MCF 10A (cell line): ENCODE data around the gene SERPINA3. TPM values are rescaled to one million over a fixed set of nuclear protein-coding genes. Genes with fewer than 3 reads are reported as not detected.

Experiments used
- BruUV-seq: library from RNA; stranded (reverse); fragments of 400-500 nt; replicated peaks from 2 replicates; lab custom pipeline; 2021; lab: Mats Ljungman, UMichigan
- CTCF ChIA-PET: fragments of 300-600 bp; sonication (Branson Sonifier 250); formaldehyde crosslinking; extraction: SDS; loops from one replicate; lab custom pipeline; 2021; ENCODE audit warnings: antibody characterized with exemption, inconsistent platforms; lab: Yijun Ruan, JAX
- POLR2A ChIA-PET: fragments of 300-600, 350-650 bp; sonication (Branson Sonifier 250); formaldehyde crosslinking; extraction: SDS; loops from one replicate; lab custom pipeline; 2020; ENCODE audit warnings: antibody characterized with exemption, inconsistent platforms; lab: Yijun Ruan, JAX
- DNase-seq: peaks from one replicate; pipeline ENCODE4 v3.0.0-alpha.2; 2018; ENCODE audit not compliant: unreplicated experiment
- H3K27ac Mint-ChIP-seq: one replicate; pipeline ENCODE4 v1.8.0; 2022; ENCODE audit warnings: mild to moderate bottlenecking, low read depth, mixed read lengths; ENCODE audit not compliant: unreplicated experiment
- H3K27me3 Mint-ChIP-seq: one replicate; pipeline ENCODE4 v1.8.0; 2022; ENCODE audit warnings: mixed read lengths; ENCODE audit not compliant: insufficient read depth, unreplicated experiment
- H3K36me3 Mint-ChIP-seq: one replicate; pipeline ENCODE4 v1.8.0; 2022; ENCODE audit warnings: mild to moderate bottlenecking, moderate library complexity, mixed read lengths; ENCODE audit not compliant: insufficient read depth, unreplicated experiment
- H3K4me1 Mint-ChIP-seq: one replicate; pipeline ENCODE4 v1.8.0; 2022; ENCODE audit warnings: mixed read lengths; ENCODE audit not compliant: insufficient read depth, unreplicated experiment
- H3K4me3 Mint-ChIP-seq: one replicate; pipeline ENCODE4 v1.8.0; 2022; ENCODE audit warnings: mild to moderate bottlenecking, moderate library complexity, mixed read lengths; ENCODE audit not compliant: unreplicated experiment
- H3K9me3 Mint-ChIP-seq: one replicate; pipeline ENCODE4 v1.8.0; 2022; ENCODE audit warnings: mixed read lengths; ENCODE audit not compliant: unreplicated experiment
- intact Hi-C: fragments of 100-400 bp; cut with micrococcal nuclease; formaldehyde crosslinking; loops from 2 replicates; pipeline ENCODE4 v1.14.1; 2022
- total RNA-seq: library from RNA; stranded (reverse); gene quantifications from 2 replicates; pipeline ENCODE4 v1.2.3, GENCODE V29; 2022
- TF ChIP-seq, protein P1 (sequence below): fragments of 200-600 bp; IDR thresholded peaks from one replicate; pipeline ENCODE4 v1.8.0; 2022; ENCODE audit warnings: antibody characterized with exemption, mild to moderate bottlenecking; ENCODE audit not compliant: unreplicated experiment

SERPINA3 gene
- total RNA-seq, 1 experiment from 2014 or later = 44.5 TPM

DNA sequence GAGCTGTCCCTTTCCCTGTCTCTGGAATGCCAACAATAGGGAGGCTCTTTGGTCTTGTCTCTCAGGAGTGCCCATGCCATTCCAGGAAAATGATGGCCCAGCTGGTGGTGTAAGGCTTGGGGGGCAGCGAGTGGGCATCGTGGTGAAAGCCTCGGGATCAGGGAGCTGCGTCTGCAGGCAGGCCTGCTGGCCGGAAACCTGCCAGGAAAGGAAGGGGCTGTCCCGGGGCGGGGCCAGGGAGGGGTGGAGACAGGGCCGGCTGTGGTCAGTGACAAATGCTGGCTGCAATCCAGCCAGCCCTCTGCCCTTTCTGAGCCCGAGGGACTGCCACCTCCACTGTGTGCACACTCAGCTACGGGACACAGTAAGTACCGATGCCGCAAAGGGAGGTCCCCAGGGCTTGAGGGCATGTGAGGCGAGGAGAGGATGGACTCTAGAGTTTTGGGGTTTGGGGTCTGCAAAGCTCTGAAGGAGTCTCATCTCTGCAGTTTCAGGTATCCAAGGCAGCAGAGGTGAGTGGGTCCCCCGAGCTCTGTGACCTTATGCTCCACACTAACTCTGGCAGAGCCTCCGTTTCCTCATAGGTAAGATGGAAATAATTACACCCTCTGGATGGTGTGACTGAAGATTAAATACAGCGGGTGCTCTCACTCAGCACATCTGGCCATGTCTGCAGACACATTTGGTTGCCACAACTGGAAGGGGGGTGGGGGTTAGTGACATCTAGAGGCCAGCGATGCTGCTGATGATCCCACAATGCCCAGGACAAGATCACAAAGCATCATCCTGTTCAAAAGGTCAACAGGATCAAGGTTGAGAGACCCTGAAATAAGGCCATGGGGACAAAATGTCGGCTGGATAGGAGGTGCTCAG, 30.8 kb upstream of the SERPINA3 start, which contains the start of gene SERPINA5:
Gene SERPINA5, plus strand, starts transcription at position 300 of the 873 bp plus-strand sequence. CDS start 5,937 bp downstream, outside the sequence.
- DNase-seq = peak; percentile 73
- Mint-ChIP-seq H3K4me1 (peaks cover 8% of the 10 kb centered on the region), H3K27me3 (no peaks in the 10 kb centered on the region), H3K4me3 (no peak within 1 kb of the TSS), H3K36me3 (no peaks in the 10 kb centered on the region), H3K27ac (no peak within 1 kb of the TSS), H3K9me3 (no peaks in the 10 kb centered on the region)
- CTCF ChIA-PET = interaction anchor here (0.6 kb wide), 2 partner anchors 98 to 391 kb away, joined by 3 read pairs; no protein-coding TSS in a partner anchor
- BruUV-seq = no TSS peak
- TF ChIP-seq, protein P1, sequence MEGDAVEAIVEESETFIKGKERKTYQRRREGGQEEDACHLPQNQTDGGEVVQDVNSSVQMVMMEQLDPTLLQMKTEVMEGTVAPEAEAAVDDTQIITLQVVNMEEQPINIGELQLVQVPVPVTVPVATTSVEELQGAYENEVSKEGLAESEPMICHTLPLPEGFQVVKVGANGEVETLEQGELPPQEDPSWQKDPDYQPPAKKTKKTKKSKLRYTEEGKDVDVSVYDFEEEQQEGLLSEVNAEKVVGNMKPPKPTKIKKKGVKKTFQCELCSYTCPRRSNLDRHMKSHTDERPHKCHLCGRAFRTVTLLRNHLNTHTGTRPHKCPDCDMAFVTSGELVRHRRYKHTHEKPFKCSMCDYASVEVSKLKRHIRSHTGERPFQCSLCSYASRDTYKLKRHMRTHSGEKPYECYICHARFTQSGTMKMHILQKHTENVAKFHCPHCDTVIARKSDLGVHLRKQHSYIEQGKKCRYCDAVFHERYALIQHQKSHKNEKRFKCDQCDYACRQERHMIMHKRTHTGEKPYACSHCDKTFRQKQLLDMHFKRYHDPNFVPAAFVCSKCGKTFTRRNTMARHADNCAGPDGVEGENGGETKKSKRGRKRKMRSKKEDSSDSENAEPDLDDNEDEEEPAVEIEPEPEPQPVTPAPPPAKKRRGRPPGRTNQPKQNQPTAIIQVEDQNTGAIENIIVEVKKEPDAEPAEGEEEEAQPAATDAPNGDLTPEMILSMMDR = no peak
- POLR2A ChIA-PET = interaction anchor here (0.7 to 3.1 kb wide), 2 partner anchors 17 to 75 kb away, joined by 3 to 12 read pairs; no protein-coding TSS in a partner anchor
- intact Hi-C loops = no loop called here

DNA sequence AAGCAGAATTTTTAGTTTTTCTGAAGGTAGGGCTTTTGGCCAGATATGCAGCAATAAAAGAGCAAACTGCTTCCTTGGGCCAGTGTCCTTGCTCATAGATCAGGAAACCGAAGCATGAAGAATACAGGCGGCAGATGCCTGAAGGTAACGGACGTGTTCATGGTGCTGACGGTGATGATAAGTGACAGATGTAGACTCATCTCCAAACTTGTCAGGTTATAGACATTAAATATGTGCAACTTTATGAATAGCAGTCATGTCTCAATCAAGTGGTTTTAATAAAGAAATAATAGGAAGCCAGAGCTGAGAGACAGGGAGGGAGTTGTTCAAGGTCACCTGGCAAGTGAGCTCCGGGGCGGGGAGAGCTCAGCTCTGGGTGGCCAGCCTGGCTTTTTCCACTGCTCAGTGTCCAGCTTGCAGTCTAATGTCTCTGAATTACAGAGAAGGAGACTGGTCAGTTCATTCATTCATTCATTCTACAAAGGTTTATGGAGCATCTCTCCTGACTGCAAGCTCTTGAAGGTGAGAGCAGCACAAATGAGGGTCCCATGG, 29.9 kb upstream of the SERPINA3 start:
- H3K4me1 Mint-ChIP-seq = peaks cover 8% of the 10 kb centered on the region
- no peak overlapping the region for H3K4me3 Mint-ChIP-seq
- no peaks in the 10 kb centered on the region for H3K9me3 Mint-ChIP-seq
- no peaks in the 10 kb centered on the region for H3K27me3 Mint-ChIP-seq
- H3K36me3 Mint-ChIP-seq = no peaks in the 10 kb centered on the region
- ChIA-PET CTCF (interaction anchor here (2.1 kb wide), 1 partner anchor 33 kb away, joined by 13 read pairs; no protein-coding TSS in a partner anchor), POLR2A (interaction anchor here (3.1 kb wide), 1 partner anchor 17 kb away, joined by 12 read pairs; no protein-coding TSS in a partner anchor)
- DNase-seq = no peak
- intact Hi-C loops = no loop called here
- no peak overlapping the region for H3K27ac Mint-ChIP-seq
- no TSS peak for BruUV-seq
- TF ChIP-seq, protein P1 = no peak

- peak; percentile 36 for DNase-seq
- TF ChIP-seq, protein P1 = no peak
- Mint-ChIP-seq H3K9me3 (no peaks in the 10 kb centered on the region), H3K27me3 (no peaks in the 10 kb centered on the region), H3K4me3 (no peak overlapping the region), H3K4me1 (peaks cover 8% of the 10 kb centered on the region), H3K27ac (no peak overlapping the region), H3K36me3 (no peaks in the 10 kb centered on the region)
- ChIA-PET CTCF (interaction anchor here (1.5 to 2.1 kb wide), 3 partner anchors 33 to 149 kb away, joined by 3 to 13 read pairs (median 6); no protein-coding TSS in a partner anchor), POLR2A (interaction anchor here (1.4 to 3.1 kb wide), 3 partner anchors 16 to 28 kb away, joined by 3 to 12 read pairs (median 5); no protein-coding TSS in a partner anchor)
- BruUV-seq = no TSS peak
- intact Hi-C loops = no loop called here
Measured at GRCh38 chr14:94582851-94583250, 29.3 kb upstream of the SERPINA3 start.
